Esophagus squamous epithelium (tissue), 4 donors: ENCODE results near the gene PDS5B.

Experiments
- CTCF ChIP-seq, 6 experiments: fragments of 450-650 bp in 4 of 6; fragments of 200-600 bp in 2 of 6; sonication (generic) in 2 of 6; IDR thresholded peaks; one replicate each; pipeline ENCODE4 v1.5.1; 2016 to 2019; ENCODE audit warnings: antibody characterized with exemption in 6 of 6, mild to moderate bottlenecking in 4 of 6, moderate library complexity in 4 of 6
- POLR2A ChIP-seq, 4 donors: fragments of 450-650 bp; IDR thresholded peaks; one replicate each; pipeline ENCODE4 v1.6.1; 2017; ENCODE audit warnings: antibody characterized with exemption in 4 of 4, mild to moderate bottlenecking in 4 of 4, moderate library complexity in 3 of 4

- TF ChIP-seq CTCF (IDR thresholded peaks at IDR 0.05) (no peak), POLR2A (IDR thresholded peaks at IDR 0.05) (no peak)
Observed at GRCh38 chr13:32752997-32753606, 166.8 kb downstream of the PDS5B start.
